ENCODE results near the gene ABCC3. TPM values are rescaled to one million over a fixed set of nuclear protein-coding genes. Genes with fewer than 3 reads are reported as not detected.
A peak's percentile ranks its signal among the peaks of the same experiment; 100 is the strongest.

The ABCC3 gene
- total RNA-seq, 1 experiment from 2014 or later: 66.2 TPM

GRCh38 chr17:50731575-50732460, 97.1 kb downstream of the ABCC3 start:
- ATAC-seq: no peak
- H2AFZ ChIP-seq (ENCODE audit: low read depth, low read length, poor library complexity, severe bottlenecking): no peak overlapping the region
- no peak overlapping the region for H3K4me3 ChIP-seq (replicated peaks in 1 of 2; ENCODE audit: low read depth in 1 of 2, low read length in 2 of 2)
- RAD21 ChIA-PET (ENCODE audit: low non-redundant PET in 1 of 2, low total read pairs in 2 of 2, uncharacterized antibody in 2 of 2, unreplicated experiment in 2 of 2): interaction anchor here in 1 of 2 experiments (0.7 kb wide), 1 partner anchor 182 kb away, joined by 4 read pairs; no protein-coding TSS in a partner anchor
- peaks cover 25 to 36% of the 10 kb centered on the region in 2 experiments for H3K4me1 ChIP-seq (ENCODE audit: control insufficient read depth in 1 of 2, insufficient read depth in 2 of 2, low read length in 2 of 2)
- H4K20me1 ChIP-seq (ENCODE audit: insufficient read depth): peaks cover 75% of the 10 kb centered on the region
- no peaks in the 10 kb centered on the region for H3K9me3 ChIP-seq (ENCODE audit: control insufficient read depth in 1 of 2, insufficient read depth in 1 of 2, low read depth in 1 of 2, low read length in 2 of 2)
- 0 out of 4 replicates have a peak, but pooled peaks cover 1 to 3% of the 10 kb centered on the region in 2 experiments for H3K36me3 ChIP-seq (ENCODE audit: control insufficient read depth in 1 of 2, insufficient read depth in 2 of 2, low read length in 2 of 2)
- no peak for DNase-seq (ENCODE audit: low read depth, low spot score)
- peaks cover 100% of the 10 kb centered on the region for H3K79me2 ChIP-seq (ENCODE audit: insufficient read depth, low read length)
- no peak overlapping the region for H3K9ac ChIP-seq (ENCODE audit: low read length)
- POLR2A ChIA-PET: no interaction called here
- TF ChIP-seq ZNF274 (IDR thresholded peaks at IDR 0.05; ENCODE audit: low read depth, low read length) (no peak), SIN3A (IDR thresholded peaks at IDR 0.05; ENCODE audit: low read depth) (no peak), MAX (IDR thresholded peaks at IDR 0.05) (no peak), SRF (IDR thresholded peaks at IDR 0.05; ENCODE audit: low read depth) (no peak), EZH2phosphoT487 (IDR thresholded peaks at IDR 0.05; ENCODE audit: borderline replicate concordance) (no peak), POLR2A (IDR thresholded peaks at IDR 0.05; ENCODE audit: borderline replicate concordance, extremely low read depth, insufficient read depth, insufficient read length) (no peak), CBX3 (IDR thresholded peaks at IDR 0.05; ENCODE audit: low read depth) (no peak), ELF1 (IDR thresholded peaks at IDR 0.05; ENCODE audit: borderline replicate concordance, low read depth) (no peak), EZH2 (IDR thresholded peaks at IDR 0.05) (no peak)
- TF ChIP-seq, protein P1, sequence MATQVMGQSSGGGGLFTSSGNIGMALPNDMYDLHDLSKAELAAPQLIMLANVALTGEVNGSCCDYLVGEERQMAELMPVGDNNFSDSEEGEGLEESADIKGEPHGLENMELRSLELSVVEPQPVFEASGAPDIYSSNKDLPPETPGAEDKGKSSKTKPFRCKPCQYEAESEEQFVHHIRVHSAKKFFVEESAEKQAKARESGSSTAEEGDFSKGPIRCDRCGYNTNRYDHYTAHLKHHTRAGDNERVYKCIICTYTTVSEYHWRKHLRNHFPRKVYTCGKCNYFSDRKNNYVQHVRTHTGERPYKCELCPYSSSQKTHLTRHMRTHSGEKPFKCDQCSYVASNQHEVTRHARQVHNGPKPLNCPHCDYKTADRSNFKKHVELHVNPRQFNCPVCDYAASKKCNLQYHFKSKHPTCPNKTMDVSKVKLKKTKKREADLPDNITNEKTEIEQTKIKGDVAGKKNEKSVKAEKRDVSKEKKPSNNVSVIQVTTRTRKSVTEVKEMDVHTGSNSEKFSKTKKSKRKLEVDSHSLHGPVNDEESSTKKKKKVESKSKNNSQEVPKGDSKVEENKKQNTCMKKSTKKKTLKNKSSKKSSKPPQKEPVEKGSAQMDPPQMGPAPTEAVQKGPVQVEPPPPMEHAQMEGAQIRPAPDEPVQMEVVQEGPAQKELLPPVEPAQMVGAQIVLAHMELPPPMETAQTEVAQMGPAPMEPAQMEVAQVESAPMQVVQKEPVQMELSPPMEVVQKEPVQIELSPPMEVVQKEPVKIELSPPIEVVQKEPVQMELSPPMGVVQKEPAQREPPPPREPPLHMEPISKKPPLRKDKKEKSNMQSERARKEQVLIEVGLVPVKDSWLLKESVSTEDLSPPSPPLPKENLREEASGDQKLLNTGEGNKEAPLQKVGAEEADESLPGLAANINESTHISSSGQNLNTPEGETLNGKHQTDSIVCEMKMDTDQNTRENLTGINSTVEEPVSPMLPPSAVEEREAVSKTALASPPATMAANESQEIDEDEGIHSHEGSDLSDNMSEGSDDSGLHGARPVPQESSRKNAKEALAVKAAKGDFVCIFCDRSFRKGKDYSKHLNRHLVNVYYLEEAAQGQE (IDR thresholded peaks at IDR 0.05; ENCODE audit: low read depth): no peak
- TF ChIP-seq, protein P2, sequence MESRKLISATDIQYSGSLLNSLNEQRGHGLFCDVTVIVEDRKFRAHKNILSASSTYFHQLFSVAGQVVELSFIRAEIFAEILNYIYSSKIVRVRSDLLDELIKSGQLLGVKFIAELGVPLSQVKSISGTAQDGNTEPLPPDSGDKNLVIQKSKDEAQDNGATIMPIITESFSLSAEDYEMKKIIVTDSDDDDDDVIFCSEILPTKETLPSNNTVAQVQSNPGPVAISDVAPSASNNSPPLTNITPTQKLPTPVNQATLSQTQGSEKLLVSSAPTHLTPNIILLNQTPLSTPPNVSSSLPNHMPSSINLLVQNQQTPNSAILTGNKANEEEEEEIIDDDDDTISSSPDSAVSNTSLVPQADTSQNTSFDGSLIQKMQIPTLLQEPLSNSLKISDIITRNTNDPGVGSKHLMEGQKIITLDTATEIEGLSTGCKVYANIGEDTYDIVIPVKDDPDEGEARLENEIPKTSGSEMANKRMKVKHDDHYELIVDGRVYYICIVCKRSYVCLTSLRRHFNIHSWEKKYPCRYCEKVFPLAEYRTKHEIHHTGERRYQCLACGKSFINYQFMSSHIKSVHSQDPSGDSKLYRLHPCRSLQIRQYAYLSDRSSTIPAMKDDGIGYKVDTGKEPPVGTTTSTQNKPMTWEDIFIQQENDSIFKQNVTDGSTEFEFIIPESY (IDR thresholded peaks at IDR 0.05; ENCODE audit: extremely low read depth, insufficient replicate concordance, low read length): no peak
- TF ChIP-seq, protein P3, sequence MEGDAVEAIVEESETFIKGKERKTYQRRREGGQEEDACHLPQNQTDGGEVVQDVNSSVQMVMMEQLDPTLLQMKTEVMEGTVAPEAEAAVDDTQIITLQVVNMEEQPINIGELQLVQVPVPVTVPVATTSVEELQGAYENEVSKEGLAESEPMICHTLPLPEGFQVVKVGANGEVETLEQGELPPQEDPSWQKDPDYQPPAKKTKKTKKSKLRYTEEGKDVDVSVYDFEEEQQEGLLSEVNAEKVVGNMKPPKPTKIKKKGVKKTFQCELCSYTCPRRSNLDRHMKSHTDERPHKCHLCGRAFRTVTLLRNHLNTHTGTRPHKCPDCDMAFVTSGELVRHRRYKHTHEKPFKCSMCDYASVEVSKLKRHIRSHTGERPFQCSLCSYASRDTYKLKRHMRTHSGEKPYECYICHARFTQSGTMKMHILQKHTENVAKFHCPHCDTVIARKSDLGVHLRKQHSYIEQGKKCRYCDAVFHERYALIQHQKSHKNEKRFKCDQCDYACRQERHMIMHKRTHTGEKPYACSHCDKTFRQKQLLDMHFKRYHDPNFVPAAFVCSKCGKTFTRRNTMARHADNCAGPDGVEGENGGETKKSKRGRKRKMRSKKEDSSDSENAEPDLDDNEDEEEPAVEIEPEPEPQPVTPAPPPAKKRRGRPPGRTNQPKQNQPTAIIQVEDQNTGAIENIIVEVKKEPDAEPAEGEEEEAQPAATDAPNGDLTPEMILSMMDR (IDR thresholded peaks at IDR 0.05 in 2 of 3, conservative IDR thresholded peaks at IDR 0.05 in 1 of 3; ENCODE audit: borderline replicate concordance in 1 of 3, insufficient read depth in 1 of 3, low read depth in 2 of 3, low read length in 2 of 3): no peak
- TF ChIP-seq, protein P4, sequence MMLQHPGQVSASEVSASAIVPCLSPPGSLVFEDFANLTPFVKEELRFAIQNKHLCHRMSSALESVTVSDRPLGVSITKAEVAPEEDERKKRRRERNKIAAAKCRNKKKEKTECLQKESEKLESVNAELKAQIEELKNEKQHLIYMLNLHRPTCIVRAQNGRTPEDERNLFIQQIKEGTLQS (IDR thresholded peaks at IDR 0.05): no peak
- TSS peak; percentile 0 for BruUV-seq (replicated peaks)
- CTCF ChIA-PET: no interaction called here
- H3K27me3 ChIP-seq (ENCODE audit: insufficient read depth, low read length): no peaks in the 10 kb centered on the region
- H3K4me2 ChIP-seq (ENCODE audit: low read length): no peak overlapping the region
- H3K27ac ChIP-seq (ENCODE audit: low read depth, low read length): no peak overlapping the region
- intact Hi-C loops (cut with micrococcal nuclease): no loop called here
- H3K9me2 ChIP-seq (ENCODE audit: insufficient read depth): no peaks in the 10 kb centered on the region
